ENCODE measurements around the gene THUMPD1.
"Not testable (repeated sequence)": the region's sequence is repeated elsewhere in the genome, so short reads cannot be mapped to it uniquely, and the experiment has no call there.

The THUMPD1 gene

GRCh38 chr16:20747030-20747816 lies 5.6 kb upstream of the THUMPD1 start:
- DNase-seq: no peak

GRCh38 chr16:20746461-20746860 lies 4.8 kb upstream of the THUMPD1 start:
- DNase-seq: no peak

GRCh38 chr16:20744922-20745440 lies 3.4 kb upstream of the THUMPD1 start:
- no peak for DNase-seq

- DNase-seq: no peak
These were observed 2.0 kb upstream of the THUMPD1 start for GRCh38 chr16:20743591-20743990.

GRCh38 chr16:20740901-20741521 lies 607 bp downstream of the THUMPD1 start:
- DNase-seq: no peak

- no peak for DNase-seq
These were observed 1.4 kb downstream of the THUMPD1 start for GRCh38 chr16:20740007-20740883.

- DNase-seq: no peak
These were observed 6.1 kb downstream of the THUMPD1 start for GRCh38 chr16:20735490-20735889.

GRCh38 chr16:20734782-20735181 lies 6.8 kb downstream of the THUMPD1 start:
- DNase-seq: no peak

- DNase-seq: no peak
These were observed 7.6 kb downstream of the THUMPD1 start for GRCh38 chr16:20734056-20734455.

- DNase-seq: no peak
These were observed 12.5 kb downstream of the THUMPD1 start for GRCh38 chr16:20729141-20729540.

GRCh38 chr16:20727181-20727580 lies 14.4 kb downstream of the THUMPD1 start:
- DNase-seq: no peak

- no peak for DNase-seq
These were observed 15.0 kb downstream of the THUMPD1 start for GRCh38 chr16:20726661-20727060.

GRCh38 chr16:20720251-20720650 lies 21.4 kb downstream of the THUMPD1 start:
- no peak for DNase-seq

GRCh38 chr16:20717718-20718117 lies 23.9 kb downstream of the THUMPD1 start:
- not testable (repeated sequence) for DNase-seq

- no peak for DNase-seq
These were observed 30.2 kb downstream of the THUMPD1 start for GRCh38 chr16:20711277-20711911.

- DNase-seq: not testable (repeated sequence)
These were observed 33.5 kb downstream of the THUMPD1 start for GRCh38 chr16:20708129-20708528.

- no peak for DNase-seq
These were observed 34.2 kb downstream of the THUMPD1 start for GRCh38 chr16:20707461-20707860.

GRCh38 chr16:20705972-20706371 lies 35.6 kb downstream of the THUMPD1 start:
- not testable (repeated sequence) for DNase-seq

- DNase-seq: no peak
These were observed 37.3 kb downstream of the THUMPD1 start for GRCh38 chr16:20704281-20704680.

- not testable (repeated sequence) for DNase-seq
These were observed 39.9 kb downstream of the THUMPD1 start for GRCh38 chr16:20701692-20702091.

- DNase-seq: no peak
These were observed 45.0 kb downstream of the THUMPD1 start for GRCh38 chr16:20696618-20697017.

GRCh38 chr16:20695024-20695423 lies 46.6 kb downstream of the THUMPD1 start:
- DNase-seq: no peak

- not testable (repeated sequence) for DNase-seq
These were observed 47.5 kb downstream of the THUMPD1 start for GRCh38 chr16:20694096-20694495.

Measured in NCI-H1048 (cell line).